ENCODE measurements around the gene SKI.

SKI gene

GRCh38 chr1:2347896-2348295, 119.8 kb downstream of the SKI start:
- in situ Hi-C loops (cut with HindIII; ENCODE audit: low pct_ligation_motif_present, low sequenced_read_pairs), result no loop called here
- DNase-seq, result no peak

DNA sequence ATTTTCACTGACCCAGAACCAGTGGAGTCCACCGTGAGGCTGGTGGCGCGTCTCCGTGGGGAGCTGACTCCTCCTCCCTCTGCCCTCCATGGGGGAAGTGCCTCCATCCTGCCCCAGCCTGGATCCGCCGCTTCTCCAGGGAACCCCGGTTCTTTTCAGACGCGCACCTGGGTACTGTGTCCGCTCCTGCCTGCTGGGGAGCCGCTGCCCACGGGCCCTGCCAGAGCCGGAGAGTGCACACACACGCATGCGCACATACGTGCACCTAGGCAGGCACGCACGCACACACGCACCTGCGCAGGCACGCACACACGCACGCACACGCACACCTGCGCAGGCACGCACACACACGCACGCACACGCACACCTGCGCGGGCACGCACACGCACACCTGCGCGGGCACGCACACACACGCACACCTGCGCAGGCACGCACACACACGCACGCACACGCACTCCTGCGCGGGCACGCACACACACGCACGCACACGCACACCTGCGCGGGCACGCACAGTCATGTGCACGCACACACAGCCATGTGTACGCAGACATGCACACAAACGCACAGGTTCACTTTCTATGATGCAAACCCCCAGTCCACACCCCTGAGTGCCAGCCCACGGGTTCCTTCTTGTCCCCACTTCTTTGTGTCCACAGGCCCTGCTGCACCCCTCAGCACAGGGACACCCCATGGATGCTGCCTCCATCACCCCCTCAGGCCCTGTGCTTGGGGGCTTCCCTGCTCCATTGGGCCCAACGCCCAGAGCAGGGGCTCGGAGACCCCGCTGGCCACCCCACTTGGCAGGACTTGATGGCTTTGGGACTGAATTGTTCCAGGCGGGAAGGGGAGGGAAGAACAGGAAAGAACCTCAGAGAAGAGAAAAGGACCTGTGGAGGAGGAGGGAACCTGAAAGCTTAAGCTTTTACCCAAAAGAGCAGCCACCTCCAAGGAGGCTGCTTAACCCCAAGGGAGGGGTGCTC, 120.5 kb downstream of the SKI start:
- Histone ChIP-seq H3K27ac (no peak overlapping the region), H3K27me3 (replicated peaks) (no peaks in the 10 kb centered on the region), H3K36me3 (replicated peaks) (no peaks in the 10 kb centered on the region), H3K4me3 (ENCODE audit: low read depth, low read length) (no peak overlapping the region)
- DNase-seq, result no peak
- in situ Hi-C loops (cut with HindIII; ENCODE audit: low pct_ligation_motif_present, low sequenced_read_pairs), result no loop called here
- TF ChIP-seq, protein P1, sequence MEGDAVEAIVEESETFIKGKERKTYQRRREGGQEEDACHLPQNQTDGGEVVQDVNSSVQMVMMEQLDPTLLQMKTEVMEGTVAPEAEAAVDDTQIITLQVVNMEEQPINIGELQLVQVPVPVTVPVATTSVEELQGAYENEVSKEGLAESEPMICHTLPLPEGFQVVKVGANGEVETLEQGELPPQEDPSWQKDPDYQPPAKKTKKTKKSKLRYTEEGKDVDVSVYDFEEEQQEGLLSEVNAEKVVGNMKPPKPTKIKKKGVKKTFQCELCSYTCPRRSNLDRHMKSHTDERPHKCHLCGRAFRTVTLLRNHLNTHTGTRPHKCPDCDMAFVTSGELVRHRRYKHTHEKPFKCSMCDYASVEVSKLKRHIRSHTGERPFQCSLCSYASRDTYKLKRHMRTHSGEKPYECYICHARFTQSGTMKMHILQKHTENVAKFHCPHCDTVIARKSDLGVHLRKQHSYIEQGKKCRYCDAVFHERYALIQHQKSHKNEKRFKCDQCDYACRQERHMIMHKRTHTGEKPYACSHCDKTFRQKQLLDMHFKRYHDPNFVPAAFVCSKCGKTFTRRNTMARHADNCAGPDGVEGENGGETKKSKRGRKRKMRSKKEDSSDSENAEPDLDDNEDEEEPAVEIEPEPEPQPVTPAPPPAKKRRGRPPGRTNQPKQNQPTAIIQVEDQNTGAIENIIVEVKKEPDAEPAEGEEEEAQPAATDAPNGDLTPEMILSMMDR (IDR thresholded peaks at IDR 0.05; ENCODE audit: low read depth, low read length, missing control alignments), result no peak

More at GRCh38 chr1:2347896-2348295, 119.8 kb downstream of the SKI start:
- Histone ChIP-seq H3K36me3 (replicated peaks) (no peaks in the 10 kb centered on the region), H3K27me3 (replicated peaks) (no peaks in the 10 kb centered on the region), H3K4me3 (ENCODE audit: low read depth, low read length) (no peak overlapping the region), H3K27ac (no peak overlapping the region)
- TF ChIP-seq, protein P1 (IDR thresholded peaks at IDR 0.05; ENCODE audit: low read depth, low read length, missing control alignments), result no peak

DNA sequence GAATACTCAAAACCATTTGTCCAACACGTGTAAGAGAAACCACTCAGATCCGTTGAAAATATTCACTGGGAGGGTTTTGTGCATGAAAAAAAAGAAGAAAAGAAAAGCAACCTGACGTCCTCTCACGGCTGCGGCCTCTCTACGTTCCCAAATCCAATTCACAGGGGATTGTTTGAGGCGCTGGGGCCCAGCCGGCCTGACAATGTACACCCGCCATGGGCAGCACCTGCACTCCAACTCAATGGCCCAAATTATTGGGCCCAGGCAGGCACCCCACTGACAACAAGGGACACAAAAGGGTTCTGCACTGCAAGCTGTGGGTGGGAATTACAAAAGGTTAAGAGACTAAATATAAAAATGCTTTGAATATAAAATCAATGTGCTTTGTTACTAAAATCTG, 121.7 kb downstream of the SKI start:
- no peaks in the 10 kb centered on the region for H3K36me3 ChIP-seq (replicated peaks)
- TF ChIP-seq, protein P1 (IDR thresholded peaks at IDR 0.05; ENCODE audit: low read depth, low read length, missing control alignments), result no peak

GRCh38 chr1:2350501-2350900, 122.4 kb downstream of the SKI start:
- in situ Hi-C loops (cut with HindIII; ENCODE audit: low pct_ligation_motif_present, low sequenced_read_pairs), result loop anchor here (10.0 kb wide), 1 partner anchor 156 kb away; the partner anchor contains the start of gene FAAP20
- H3K36me3 ChIP-seq (replicated peaks), result no peaks in the 10 kb centered on the region
- no peaks in the 10 kb centered on the region for H3K27me3 ChIP-seq (replicated peaks)
- TF ChIP-seq, protein P1 (IDR thresholded peaks at IDR 0.05; ENCODE audit: low read depth, low read length, missing control alignments), result no peak
- H3K27ac ChIP-seq, result no peak overlapping the region
- no peak overlapping the region for H3K4me3 ChIP-seq (ENCODE audit: low read depth, low read length)
- DNase-seq, result no peak

More for the DNA sequence above, 121.7 kb downstream of the SKI start:
- in situ Hi-C loops (cut with HindIII; ENCODE audit: low pct_ligation_motif_present, low sequenced_read_pairs), result loop anchor here (10.0 kb wide), 1 partner anchor 155 kb away; the partner anchor contains the start of gene FAAP20
- H3K27ac ChIP-seq, result no peak overlapping the region
- no peak for DNase-seq
- H3K27me3 ChIP-seq (replicated peaks), result no peaks in the 10 kb centered on the region
- no peak overlapping the region for H3K4me3 ChIP-seq (ENCODE audit: low read depth, low read length)

DNA sequence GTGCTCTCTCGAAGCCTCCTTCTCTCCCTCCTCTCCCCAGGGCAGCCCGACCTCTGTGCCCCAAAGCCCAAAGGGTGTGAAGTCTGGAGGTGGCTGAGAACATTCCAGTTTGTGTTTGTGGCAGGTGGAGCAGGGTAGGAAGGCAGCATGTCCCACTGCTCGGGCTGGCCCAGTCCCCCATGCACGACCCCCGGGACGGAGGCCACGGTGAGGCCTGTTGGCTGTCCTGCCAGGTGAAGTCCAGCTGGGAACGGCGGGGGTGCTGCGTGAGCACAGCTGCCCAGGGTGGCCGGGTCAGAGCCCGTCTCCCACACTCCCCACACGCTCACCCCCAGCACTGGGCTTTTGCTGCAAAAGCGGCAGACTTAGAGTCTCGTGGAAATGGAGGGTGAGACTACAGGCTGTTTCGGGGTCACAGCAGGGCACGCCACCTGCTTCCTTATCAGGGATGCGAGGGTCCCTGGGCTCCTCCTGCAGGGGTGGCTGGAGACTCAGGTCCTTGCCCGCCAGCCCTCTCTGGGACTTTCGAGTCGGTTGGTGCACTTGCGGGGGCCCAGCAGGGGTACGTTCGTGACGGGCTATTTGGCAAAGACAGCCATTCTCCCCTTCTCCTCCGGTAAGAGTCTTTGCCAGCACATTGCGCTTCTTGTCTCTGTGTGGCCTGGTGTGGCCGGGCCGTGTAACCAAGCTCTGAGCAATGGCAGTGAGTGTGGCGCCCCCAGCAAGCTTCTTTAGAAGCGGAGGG, 123.0 kb downstream of the SKI start:
- in situ Hi-C loops (cut with HindIII; ENCODE audit: low pct_ligation_motif_present, low sequenced_read_pairs), result loop anchor here (10.0 kb wide), 1 partner anchor 156 kb away; the partner anchor contains the start of gene FAAP20

More for the DNA sequence above, 123.0 kb downstream of the SKI start:
- no peak overlapping the region for H3K4me3 ChIP-seq (ENCODE audit: low read depth, low read length)
- no peak overlapping the region for H3K27ac ChIP-seq
- H3K27me3 ChIP-seq (replicated peaks), result no peaks in the 10 kb centered on the region
- no peak for DNase-seq
- H3K36me3 ChIP-seq (replicated peaks), result no peaks in the 10 kb centered on the region
- TF ChIP-seq, protein P1 (IDR thresholded peaks at IDR 0.05; ENCODE audit: low read depth, low read length, missing control alignments), result no peak
